ENCODE measurements around the gene KLRC3.

GRCh38 chr12:10408842-10409241, 11.6 kb downstream of the KLRC3 start:
- no peak for TF ChIP-seq CTCF (IDR thresholded peaks at IDR 0.05)
- TF ChIP-seq POLR2AphosphoS5 (IDR thresholded peaks at IDR 0.05; ENCODE audit: insufficient read depth in 1 of 2, low read depth in 1 of 2), result no peak
